ENCODE measurements around the gene HS6ST3.

DNA sequence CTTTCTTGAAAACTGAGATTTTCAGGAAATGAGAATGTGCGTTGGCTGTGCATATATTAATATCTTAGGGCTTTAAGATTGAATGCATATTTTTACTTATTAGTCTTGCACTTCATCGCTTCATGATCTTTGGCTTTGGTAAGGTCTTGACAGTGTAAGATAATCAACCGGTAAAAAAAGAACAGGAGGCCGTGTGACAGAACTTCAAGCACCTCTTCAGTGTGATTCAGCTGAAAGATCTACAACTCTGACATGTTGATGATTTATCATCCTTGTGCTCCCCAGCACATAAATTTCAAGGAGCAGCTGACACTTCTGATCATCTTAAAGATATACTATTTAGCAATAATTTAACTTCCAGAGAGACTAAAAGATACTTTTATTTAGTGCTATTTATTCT, 195.1 kb downstream of the HS6ST3 start:
- TF ChIP-seq, protein P1, sequence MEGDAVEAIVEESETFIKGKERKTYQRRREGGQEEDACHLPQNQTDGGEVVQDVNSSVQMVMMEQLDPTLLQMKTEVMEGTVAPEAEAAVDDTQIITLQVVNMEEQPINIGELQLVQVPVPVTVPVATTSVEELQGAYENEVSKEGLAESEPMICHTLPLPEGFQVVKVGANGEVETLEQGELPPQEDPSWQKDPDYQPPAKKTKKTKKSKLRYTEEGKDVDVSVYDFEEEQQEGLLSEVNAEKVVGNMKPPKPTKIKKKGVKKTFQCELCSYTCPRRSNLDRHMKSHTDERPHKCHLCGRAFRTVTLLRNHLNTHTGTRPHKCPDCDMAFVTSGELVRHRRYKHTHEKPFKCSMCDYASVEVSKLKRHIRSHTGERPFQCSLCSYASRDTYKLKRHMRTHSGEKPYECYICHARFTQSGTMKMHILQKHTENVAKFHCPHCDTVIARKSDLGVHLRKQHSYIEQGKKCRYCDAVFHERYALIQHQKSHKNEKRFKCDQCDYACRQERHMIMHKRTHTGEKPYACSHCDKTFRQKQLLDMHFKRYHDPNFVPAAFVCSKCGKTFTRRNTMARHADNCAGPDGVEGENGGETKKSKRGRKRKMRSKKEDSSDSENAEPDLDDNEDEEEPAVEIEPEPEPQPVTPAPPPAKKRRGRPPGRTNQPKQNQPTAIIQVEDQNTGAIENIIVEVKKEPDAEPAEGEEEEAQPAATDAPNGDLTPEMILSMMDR (IDR thresholded peaks at IDR 0.05): no peak
- TF ChIP-seq POLR2A (IDR thresholded peaks at IDR 0.05): no peak

All from adrenal gland (tissue), 5 donors.